ENCODE data around the gene AP2B1. TPM values are rescaled to one million over a fixed set of nuclear protein-coding genes. Genes with fewer than 3 reads are reported as not detected.
A peak's percentile ranks its signal among the peaks of the same experiment; 100 is the strongest.

The AP2B1 gene
- total RNA-seq, 2 experiments from 2014 or later: 166 to 184 TPM

- Mint-ChIP-seq H3K4me1 (peaks cover 2% of the 10 kb centered on the region), H3K27me3 (no peaks in the 10 kb centered on the region), H3K27ac (no peak overlapping the region), H3K9me3 (ENCODE audit: low read depth) (no peaks in the 10 kb centered on the region), H3K4me3 (no peak overlapping the region), H3K36me3 (peaks cover 21% of the 10 kb centered on the region)
- CTCF ChIA-PET: no interaction called here
- no peak for ATAC-seq
- DNase-seq: no peak
These were observed 129.9 kb downstream of the AP2B1 start for GRCh38 chr17:35716897-35717465.

DNA sequence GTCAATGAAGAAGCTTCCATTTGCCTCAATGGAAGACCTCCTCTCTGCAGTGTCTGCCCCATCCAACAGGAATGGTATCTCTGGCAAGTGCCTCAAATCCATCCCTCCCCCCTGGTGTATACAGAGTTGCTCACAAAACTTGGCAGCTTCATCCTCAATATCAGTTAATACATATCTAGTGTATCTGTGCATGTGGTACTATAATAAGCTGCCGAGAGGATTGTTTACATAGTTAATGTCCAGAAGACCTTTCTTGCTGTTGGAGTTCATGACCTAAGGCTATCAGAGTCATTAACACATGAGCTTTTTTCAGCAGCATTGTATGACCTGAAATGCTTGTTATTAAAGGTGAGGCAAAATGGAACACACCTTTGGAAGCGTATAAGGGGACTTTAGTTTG lies 130.4 kb downstream of the AP2B1 start:
- Mint-ChIP-seq H3K4me3 (no peak overlapping the region), H3K27me3 (no peaks in the 10 kb centered on the region), H3K9me3 (ENCODE audit: low read depth) (no peaks in the 10 kb centered on the region), H3K36me3 (peaks cover 21% of the 10 kb centered on the region), H3K4me1 (peaks cover 2% of the 10 kb centered on the region), H3K27ac (no peak overlapping the region)
- CTCF ChIA-PET: interaction anchor here (1.2 kb wide), 1 partner anchor 13 kb away, joined by 3 read pairs; no protein-coding TSS in a partner anchor
- no peak for DNase-seq
- ATAC-seq: no peak

- CTCF ChIA-PET: interaction anchor here (1.1 kb wide), 1 partner anchor 9 kb away, joined by 3 read pairs; no protein-coding TSS in a partner anchor
- no peak for DNase-seq
- H3K36me3 Mint-ChIP-seq: peaks cover 26% of the 10 kb centered on the region
- no peak overlapping the region for H3K27ac Mint-ChIP-seq
- H3K9me3 Mint-ChIP-seq (ENCODE audit: low read depth): no peaks in the 10 kb centered on the region
- H3K4me3 Mint-ChIP-seq: no peak overlapping the region
- no peaks in the 10 kb centered on the region for H3K27me3 Mint-ChIP-seq
- peaks cover 4% of the 10 kb centered on the region for H3K4me1 Mint-ChIP-seq
- no peak for ATAC-seq
These were observed 136.6 kb downstream of the AP2B1 start for GRCh38 chr17:35723735-35724134.

DNA sequence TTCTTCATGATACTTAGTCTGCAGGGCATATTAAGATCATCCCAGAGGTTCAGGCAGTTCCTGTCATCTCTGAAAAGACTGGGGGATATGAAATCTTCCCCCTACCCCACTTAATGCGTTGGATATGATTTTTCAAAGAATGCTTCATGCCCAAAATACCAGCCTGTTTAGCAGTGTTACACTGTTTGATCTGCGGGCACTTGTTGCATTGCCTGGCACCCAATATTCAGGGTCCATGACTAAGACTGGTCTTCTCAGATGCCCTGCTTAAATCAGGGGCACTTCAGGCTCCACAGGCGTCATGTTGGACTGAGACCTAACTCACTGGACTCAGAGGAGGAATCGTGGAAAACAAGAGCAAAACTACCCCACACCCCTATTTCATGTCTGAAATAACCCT lies 137.9 kb downstream of the AP2B1 start:
- ATAC-seq (no peak), DNase-seq (no peak)
- Mint-ChIP-seq H3K27me3 (no peaks in the 10 kb centered on the region), H3K4me1 (peaks cover 4% of the 10 kb centered on the region), H3K36me3 (peaks cover 19% of the 10 kb centered on the region), H3K9me3 (ENCODE audit: low read depth) (no peaks in the 10 kb centered on the region), H3K27ac (no peak overlapping the region), H3K4me3 (no peak overlapping the region)
- CTCF ChIA-PET: interaction anchor here (1.1 kb wide), 1 partner anchor 8 kb away, joined by 3 read pairs; no protein-coding TSS in a partner anchor

DNA sequence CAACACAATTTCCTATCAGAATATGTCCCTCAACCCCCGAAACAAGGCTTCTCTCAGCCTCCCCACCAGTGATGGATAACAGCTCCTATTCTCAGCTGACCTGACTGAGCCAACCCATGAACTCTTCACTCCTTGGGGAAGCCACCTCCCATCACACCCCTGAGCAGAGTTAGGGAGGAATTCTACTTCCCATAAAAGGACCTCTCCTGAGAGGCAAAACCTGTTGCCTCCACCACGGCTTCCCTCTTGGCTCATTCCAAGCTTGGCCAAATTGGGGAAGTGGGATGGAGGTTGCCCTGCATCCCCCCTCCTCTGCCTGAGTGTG lies 138.6 kb downstream of the AP2B1 start:
- H3K27me3 Mint-ChIP-seq: peaks cover 4% of the 10 kb centered on the region
- CTCF ChIA-PET: no interaction called here
- DNase-seq (no peak), ATAC-seq (no peak)
- peaks cover 16% of the 10 kb centered on the region for H3K36me3 Mint-ChIP-seq
- H3K9me3 Mint-ChIP-seq (ENCODE audit: low read depth): no peaks in the 10 kb centered on the region
- H3K27ac Mint-ChIP-seq: no peak overlapping the region
- peaks cover 4% of the 10 kb centered on the region for H3K4me1 Mint-ChIP-seq
- H3K4me3 Mint-ChIP-seq: no peak overlapping the region

- DNase-seq (no peak), ATAC-seq (no peak)
- peaks cover 9% of the 10 kb centered on the region for H3K4me1 Mint-ChIP-seq
- no peaks in the 10 kb centered on the region for H3K9me3 Mint-ChIP-seq (ENCODE audit: low read depth)
- H3K27ac Mint-ChIP-seq: no peak overlapping the region
- H3K4me3 Mint-ChIP-seq: no peak overlapping the region
- peaks cover 18% of the 10 kb centered on the region for H3K36me3 Mint-ChIP-seq
- CTCF ChIA-PET: no interaction called here
- peaks cover 10% of the 10 kb centered on the region for H3K27me3 Mint-ChIP-seq
These were observed 139.2 kb downstream of the AP2B1 start for GRCh38 chr17:35726127-35726952.

- Mint-ChIP-seq H3K36me3 (peaks cover 16% of the 10 kb centered on the region), H3K27ac (no peak overlapping the region), H3K4me3 (no peak overlapping the region), H3K27me3 (peaks cover 11% of the 10 kb centered on the region), H3K4me1 (peaks cover 9% of the 10 kb centered on the region), H3K9me3 (ENCODE audit: low read depth) (no peaks in the 10 kb centered on the region)
- DNase-seq (no peak), ATAC-seq (no peak)
- CTCF ChIA-PET: interaction anchor here (1.3 kb wide), 1 partner anchor 37 kb away, joined by 3 read pairs; no protein-coding TSS in a partner anchor
These were observed 139.9 kb downstream of the AP2B1 start for GRCh38 chr17:35726953-35727460.

GRCh38 chr17:35727635-35728034 lies 140.5 kb downstream of the AP2B1 start:
- ATAC-seq: no peak
- no peak for DNase-seq

GRCh38 chr17:35728551-35728950 lies 141.4 kb downstream of the AP2B1 start:
- Mint-ChIP-seq H3K27ac (no peak overlapping the region), H3K27me3 (peaks cover 23% of the 10 kb centered on the region), H3K4me1 (peaks cover 6% of the 10 kb centered on the region), H3K4me3 (no peak overlapping the region), H3K36me3 (peaks cover 14% of the 10 kb centered on the region), H3K9me3 (ENCODE audit: low read depth) (no peaks in the 10 kb centered on the region)
- no peak for ATAC-seq
- DNase-seq: no peak
- CTCF ChIA-PET: interaction anchor here (1.3 kb wide), 1 partner anchor 36 kb away, joined by 3 read pairs; no protein-coding TSS in a partner anchor

More at GRCh38 chr17:35727635-35728034, 140.5 kb downstream of the AP2B1 start:
- Mint-ChIP-seq H3K27ac (no peak overlapping the region), H3K4me3 (no peak overlapping the region), H3K9me3 (ENCODE audit: low read depth) (no peaks in the 10 kb centered on the region), H3K27me3 (peaks cover 17% of the 10 kb centered on the region), H3K4me1 (peaks cover 9% of the 10 kb centered on the region), H3K36me3 (peaks cover 16% of the 10 kb centered on the region)
- CTCF ChIA-PET: interaction anchor here (1.3 kb wide), 1 partner anchor 37 kb away, joined by 3 read pairs; no protein-coding TSS in a partner anchor

- CTCF ChIA-PET: interaction anchor here (0.5 kb wide), 1 partner anchor 190 kb away, joined by 3 read pairs; no protein-coding TSS in a partner anchor
- no peak overlapping the region for H3K4me3 Mint-ChIP-seq
These were observed 142.3 kb downstream of the AP2B1 start for GRCh38 chr17:35729405-35729833.

GRCh38 chr17:35730400-35731005 lies 143.4 kb downstream of the AP2B1 start:
- no peak overlapping the region for H3K27ac Mint-ChIP-seq
- H3K36me3 Mint-ChIP-seq: peaks cover 2% of the 10 kb centered on the region
- H3K4me3 Mint-ChIP-seq: no peak overlapping the region
- H3K4me1 Mint-ChIP-seq: peaks cover 5% of the 10 kb centered on the region
- H3K27me3 Mint-ChIP-seq: peaks cover 23% of the 10 kb centered on the region
- ATAC-seq: no peak
- CTCF ChIA-PET: interaction anchor here (1.9 kb wide), 1 partner anchor 17 kb away, joined by 8 read pairs; no protein-coding TSS in a partner anchor
- no peak for DNase-seq
- no peaks in the 10 kb centered on the region for H3K9me3 Mint-ChIP-seq (ENCODE audit: low read depth)

More at GRCh38 chr17:35729405-35729833, 142.3 kb downstream of the AP2B1 start:
- Mint-ChIP-seq H3K27ac (no peak overlapping the region), H3K9me3 (ENCODE audit: low read depth) (no peaks in the 10 kb centered on the region), H3K4me1 (peaks cover 5% of the 10 kb centered on the region), H3K36me3 (peaks cover 7% of the 10 kb centered on the region), H3K27me3 (peaks cover 23% of the 10 kb centered on the region)
- no peak for DNase-seq
- no peak for ATAC-seq

GRCh38 chr17:35731239-35731916 lies 144.3 kb downstream of the AP2B1 start, which contains the start of gene RASL10B:
Gene RASL10B, plus strand, starts transcription at chr17:35731639. Its CDS starts 3,546 bp downstream, at chr17:35735185.
- Mint-ChIP-seq H3K27me3 (peaks cover 23% of the 10 kb centered on the region), H3K27ac (no peak within 1 kb of the TSS), H3K4me1 (peaks cover 5% of the 10 kb centered on the region), H3K4me3 (no peak within 1 kb of the TSS), H3K36me3 (peaks cover 2% of the 10 kb centered on the region), H3K9me3 (ENCODE audit: low read depth) (no peaks in the 10 kb centered on the region)
- CTCF ChIA-PET: interaction anchor here (0.7 to 1.9 kb wide), 4 partner anchors 10 to 117 kb away, joined by 3 to 8 read pairs (median 6); no protein-coding TSS in a partner anchor
- ATAC-seq: peak; percentile 40
- no peak for DNase-seq

Measured in activated CD8-positive, alpha-beta memory T cell treated with anti-CD3 and anti-CD28 coated beads, Interleukin-2, amount 10 ng/mL, durations not matched to agents 7 days and 5 days (primary cell).